GM12891 (cell line): Measurements from ENCODE around the gene CALU.

ENCODE experiments used
- PAX5 ChIP-seq: IDR thresholded peaks from 2 replicates; pipeline ENCODE4 v1.6.1; 2011; ENCODE audit warnings: low read length, moderate library complexity, mild to moderate bottlenecking; ENCODE audit not compliant: insufficient read depth, severe bottlenecking
- POLR2A ChIP-seq: IDR thresholded peaks from 2 replicates; pipeline ENCODE4 v1.6.1; 2011; ENCODE audit warnings: low read depth, low read length, control low read depth
- POLR2AphosphoS5 ChIP-seq: IDR thresholded peaks from 2 replicates; pipeline ENCODE4 v1.6.1; 2011; ENCODE audit warnings: low read depth, low read length, control low read depth
- POU2F2 ChIP-seq: IDR thresholded peaks from 2 replicates; pipeline ENCODE4 v1.6.1; 2011; ENCODE audit warnings: low read depth, mild to moderate bottlenecking, control low read depth, low read length, moderate library complexity
- SPI1 ChIP-seq: IDR thresholded peaks from 2 replicates; pipeline ENCODE4 v1.6.1; 2011; ENCODE audit warnings: low read depth, low read length, control low read depth
- TAF1 ChIP-seq: IDR thresholded peaks from 2 replicates; pipeline ENCODE4 v1.6.1; 2011; ENCODE audit warnings: low read depth, low read length, control low read depth

GRCh38 chr7:128794020-128794419 is 54.9 kb downstream of the CALU start:
- no peak for TF ChIP-seq POLR2AphosphoS5
- no peak for TF ChIP-seq POLR2A
- no peak for TF ChIP-seq TAF1
- no peak for TF ChIP-seq PAX5
- TF ChIP-seq SPI1 = no peak
- TF ChIP-seq POU2F2 = no peak
